Measurements from ENCODE around the gene SUSD6. TPM values are rescaled to one million over a fixed set of nuclear protein-coding genes. Genes with fewer than 3 reads are reported as not detected.

Gene SUSD6
- total and polyA plus RNA-seq, 12 donors = 5.9 to 46.3 (median 25.2) TPM

DNA sequence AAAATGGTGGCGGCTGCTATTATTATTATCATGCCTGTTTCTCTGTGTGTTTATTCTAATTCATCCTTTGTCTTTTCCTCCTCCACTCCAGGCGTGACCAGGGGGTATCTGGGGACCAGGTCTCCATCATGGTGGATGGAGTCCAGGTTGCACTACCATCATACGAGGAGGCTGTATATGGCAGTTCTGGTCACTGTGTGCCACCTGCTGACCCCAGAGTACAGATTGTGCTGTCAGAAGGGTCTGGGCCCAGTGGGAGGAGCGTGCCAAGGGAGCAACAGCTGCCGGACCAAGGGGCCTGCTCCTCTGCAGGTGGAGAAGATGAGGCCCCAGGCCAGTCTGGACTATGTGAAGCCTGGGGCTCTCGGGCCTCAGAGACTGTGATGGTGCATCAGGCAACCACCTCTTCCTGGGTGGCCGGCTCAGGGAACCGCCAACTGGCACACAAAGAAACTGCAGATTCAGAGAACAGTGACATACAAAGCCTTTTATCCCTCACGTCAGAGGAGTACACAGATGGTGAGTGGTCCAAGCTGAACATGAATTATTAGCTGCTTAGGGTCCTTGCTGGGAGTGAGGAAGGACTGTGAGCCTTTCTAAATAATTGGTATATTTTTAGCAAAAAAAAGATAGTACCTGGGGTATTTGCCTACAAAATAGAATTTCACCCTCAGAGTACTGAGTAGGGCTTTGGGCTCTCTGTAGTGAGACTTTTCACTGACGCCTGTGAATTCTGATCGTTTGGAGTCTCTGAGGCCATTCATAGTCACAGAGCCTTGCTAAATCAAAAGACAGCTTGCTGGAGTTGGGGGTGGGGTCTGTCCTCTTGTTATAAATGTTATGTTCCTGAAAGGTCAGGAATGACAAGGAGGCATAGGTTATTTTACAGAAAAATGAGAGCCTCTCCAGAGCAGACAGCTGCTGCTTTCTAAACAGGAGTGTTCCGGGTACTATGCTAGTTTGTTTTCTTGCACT, 97.5 kb downstream of the SUSD6 start:
- Histone ChIP-seq H3K4me1 (peaks cover 25 to 81% (median 53%) of the 10 kb centered on the region in 9 donors), H3K27me3 (no peaks in the 10 kb centered on the region), H3K27ac (peak overlapping the region in 1 of 10 donors; percentile 88), H3K9me3 (no peaks in the 10 kb centered on the region), H3K36me3 (peaks cover 0 to 100% (median 24%) of the 10 kb centered on the region in 9 donors), H3K4me3 (no peak overlapping the region)
- peak in 2 of 9 donors; percentile 6 to 11 for TF ChIP-seq CTCF (IDR thresholded peaks at IDR 0.05)
- intact Hi-C loops (cut with DNase I) = no loop called here
- 85 to 87% methylated on average over 12 of the region's 12 CpGs for WGBS, 2 donors
- no peak for ATAC-seq
- no peak for DNase-seq

DNA sequence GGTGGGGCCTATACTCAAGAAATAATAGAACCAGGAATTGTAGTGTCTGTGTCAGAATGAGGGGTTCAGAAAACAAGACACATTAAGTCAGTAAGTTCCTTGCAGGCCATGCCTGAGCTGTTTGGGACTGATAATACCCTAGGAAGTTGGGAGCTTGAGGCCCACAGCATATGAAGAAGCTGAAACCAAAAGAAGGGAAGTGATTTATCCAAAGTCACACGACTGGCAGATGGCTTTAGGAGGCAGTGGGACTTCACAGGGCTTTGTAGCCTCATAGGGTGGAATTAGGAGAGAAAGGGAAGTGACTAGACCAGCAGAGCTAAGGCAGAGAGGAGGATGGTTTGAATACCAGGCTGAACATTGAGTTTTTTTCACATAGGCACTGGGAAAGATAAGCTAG, 99.0 kb downstream of the SUSD6 start:
- WGBS, 2 donors = 71 to 72% methylated on average over 1 of the region's 1 CpG
- H3K36me3 ChIP-seq = peaks cover 0 to 99% (median 24%) of the 10 kb centered on the region in 9 donors

GRCh38 chr14:69711065-69711464, 99.7 kb downstream of the SUSD6 start:
- no peak for TF ChIP-seq CTCF (IDR thresholded peaks at IDR 0.05)
- Histone ChIP-seq H3K27ac (peak overlapping the region in 9 of 10 donors; percentile 66 to 88 (median 73)), H3K27me3 (no peaks in the 10 kb centered on the region), H3K4me1 (peaks cover 25 to 85% (median 48%) of the 10 kb centered on the region in 9 donors), H3K4me3 (peak overlapping the region in 1 of 10 donors; percentile 7), H3K36me3 (peaks cover 0 to 93% (median 21%) of the 10 kb centered on the region in 9 donors), H3K9me3 (no peaks in the 10 kb centered on the region)
- ATAC-seq = peak; percentile 39 to 79 (median 58)
- peak; percentile 77 to 84 for DNase-seq
- 29 to 37% methylated on average over 4 of the region's 4 CpGs for WGBS, 2 donors
- intact Hi-C loops (cut with DNase I) = loop anchor here in 6 of 10 donors (5.0 to 10.0 kb wide), 3 partner anchors 34 to 99 kb away; partner anchors contain the start of gene SUSD6 (in 2 of the 6)

More for the DNA sequence above, 99.0 kb downstream of the SUSD6 start:
- peak in 3 of 8 donors; percentile 3 to 9 (median 9) for ATAC-seq
- Histone ChIP-seq H3K27me3 (no peaks in the 10 kb centered on the region), H3K27ac (peak overlapping the region in 7 of 10 donors; percentile 66 to 88 (median 74)), H3K4me3 (no peak overlapping the region), H3K9me3 (no peaks in the 10 kb centered on the region), H3K4me1 (peaks cover 25 to 85% (median 45%) of the 10 kb centered on the region in 9 donors)
- intact Hi-C loops (cut with DNase I) = loop anchor here in 6 of 10 donors (5.0 to 10.0 kb wide), 3 partner anchors 33 to 98 kb away; partner anchors contain the start of gene SUSD6 (in 2 of the 6)
- DNase-seq = no peak
- TF ChIP-seq CTCF (IDR thresholded peaks at IDR 0.05) = no peak

- DNase-seq (peak in 1 of 2 donors; percentile 47), ATAC-seq (peak in 7 of 8 donors; percentile 1 to 43 (median 9))
- Histone ChIP-seq H3K4me3 (peak overlapping the region in 1 of 10 donors; percentile 7), H3K4me1 (peaks cover 25 to 89% (median 52%) of the 10 kb centered on the region in 9 donors), H3K36me3 (peaks cover 0 to 88% (median 18%) of the 10 kb centered on the region in 9 donors), H3K9me3 (no peaks in the 10 kb centered on the region), H3K27ac (peak overlapping the region in 9 of 10 donors; percentile 66 to 88 (median 73)), H3K27me3 (no peaks in the 10 kb centered on the region)
- intact Hi-C loops (cut with DNase I) = loop anchor here in 6 of 10 donors (5.0 to 10.0 kb wide), 3 partner anchors 34 to 99 kb away; partner anchors contain the start of gene SUSD6 (in 2 of the 6)
- TF ChIP-seq CTCF (IDR thresholded peaks at IDR 0.05) = no peak
- 34 to 42% methylated on average over 1 of the region's 1 CpG for WGBS, 2 donors
Measured at GRCh38 chr14:69711477-69711876, 100.1 kb downstream of the SUSD6 start.
